ENCODE measurements around the gene ANKRD11.
"Not testable (repeated sequence)": the region's sequence is repeated elsewhere in the genome, so short reads cannot be mapped to it uniquely, and the experiment has no call there.

Gene ANKRD11

DNA sequence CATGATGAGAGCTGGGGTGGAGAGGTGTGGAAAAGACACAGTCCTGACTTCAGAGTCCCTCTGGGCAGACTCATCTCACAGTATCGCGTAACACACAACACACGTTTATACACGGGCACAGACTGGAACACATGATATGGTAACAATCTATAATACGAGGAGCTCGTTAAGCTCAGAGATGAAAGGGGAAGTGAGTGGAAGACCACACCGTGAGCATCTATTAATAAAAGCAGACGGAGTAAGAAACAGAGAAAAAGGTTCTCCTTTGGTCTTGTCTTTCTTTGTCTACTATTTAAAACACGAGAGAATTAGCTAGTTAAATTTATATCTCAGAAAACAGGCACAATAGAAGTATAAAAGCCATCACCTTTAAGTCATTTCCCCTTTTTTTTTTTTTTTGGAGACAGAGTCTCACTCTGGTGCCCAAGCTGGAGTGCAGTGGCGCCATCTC is 13.5 kb downstream of the ANKRD11 start:
- DNase-seq, result no peak

DNA sequence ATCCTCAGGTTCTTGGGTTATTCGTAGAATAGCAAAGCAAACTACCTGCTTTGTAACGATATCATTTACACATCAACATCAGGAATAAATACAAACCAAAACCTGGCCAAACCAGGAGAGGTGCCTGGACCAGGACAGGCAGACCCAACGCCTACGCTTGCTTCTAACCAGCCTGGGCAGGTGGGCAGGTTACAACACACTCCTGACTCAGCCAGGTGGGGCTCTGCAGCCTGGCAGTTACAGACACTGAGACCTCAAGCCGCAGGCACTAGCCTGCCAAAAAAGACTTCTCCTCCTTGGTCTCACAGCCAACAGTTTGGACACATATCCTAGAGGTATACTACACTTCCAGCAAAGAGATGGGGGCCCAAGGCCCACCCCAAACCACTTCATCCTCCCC is 14.0 kb downstream of the ANKRD11 start:
- DNase-seq, result no peak

DNA sequence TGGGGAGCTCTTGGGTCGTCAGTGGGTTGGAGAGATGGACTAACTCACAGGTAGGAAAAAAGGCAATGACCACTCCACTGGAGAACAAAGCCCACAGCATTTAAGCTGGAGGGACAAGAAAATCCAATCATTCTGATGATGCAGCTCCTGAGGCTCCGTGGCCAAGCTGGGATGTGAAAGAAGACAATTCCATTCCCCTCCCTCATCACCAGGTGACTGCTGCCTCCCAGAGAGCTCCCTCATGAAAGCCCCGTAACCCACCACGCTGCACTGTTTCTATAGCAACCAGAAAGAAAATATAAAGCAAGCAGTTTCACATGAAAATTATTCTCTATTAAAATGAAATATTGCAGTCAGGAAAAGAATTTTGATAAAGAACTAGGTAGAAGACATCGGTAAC is 15.2 kb downstream of the ANKRD11 start:
- DNase-seq, result no peak

DNA sequence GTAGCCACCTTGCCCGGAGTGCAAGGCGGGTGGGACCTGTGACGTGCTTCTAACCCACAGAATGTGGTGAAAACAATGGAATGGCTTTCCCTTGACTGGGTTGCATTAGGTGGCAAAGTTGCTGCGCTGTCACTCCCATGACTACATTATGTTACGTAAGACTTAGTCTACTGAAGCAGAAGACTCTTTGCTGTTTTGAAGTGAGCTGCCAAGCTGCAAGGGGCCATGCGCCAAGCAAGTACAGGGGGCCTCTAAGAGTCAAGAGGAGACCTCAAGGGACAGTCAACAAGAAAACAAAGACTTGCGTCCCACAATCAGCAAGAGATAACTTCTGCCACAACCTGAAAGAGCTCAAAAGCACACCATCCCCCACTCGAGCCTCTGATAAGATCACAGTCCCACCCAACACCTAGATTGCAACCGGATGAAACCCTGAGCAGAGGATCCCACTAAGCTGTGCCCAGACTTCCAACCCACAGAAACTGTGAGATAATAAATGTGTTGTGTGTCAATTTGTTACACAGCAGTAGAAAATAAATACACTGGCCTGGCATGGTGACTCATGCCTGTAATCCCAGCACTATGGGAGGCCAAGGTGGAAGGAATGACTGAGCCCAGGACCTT is 16.5 kb downstream of the ANKRD11 start:
- DNase-seq, result no peak

DNA sequence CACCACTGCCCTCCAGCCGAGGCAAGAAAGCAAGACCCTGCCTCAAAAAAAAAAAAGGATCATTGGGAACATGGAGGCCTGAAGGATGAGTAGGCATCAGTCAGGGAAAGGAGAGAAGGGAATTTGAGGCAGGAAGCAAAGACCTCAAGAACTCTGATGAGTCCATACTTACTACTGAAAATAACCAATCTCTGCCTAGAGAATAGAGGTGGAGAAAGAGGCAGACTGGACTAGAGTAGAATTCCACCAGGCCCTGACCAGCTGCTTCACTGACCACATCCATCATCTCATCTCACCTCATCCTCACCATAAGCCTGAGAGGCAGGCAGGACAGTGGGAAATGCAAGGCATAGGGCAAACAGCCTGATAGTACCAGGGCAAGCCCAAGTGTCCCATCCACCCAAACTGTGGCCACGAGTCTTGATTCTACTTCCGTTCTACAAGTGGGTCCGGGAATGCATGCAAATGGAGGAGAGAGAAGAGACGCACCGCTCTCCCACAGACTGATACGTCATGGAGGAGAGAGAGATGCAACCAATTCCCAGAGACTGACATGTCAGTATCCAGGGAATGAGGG is 17.1 kb downstream of the ANKRD11 start:
- no peak for DNase-seq

DNA sequence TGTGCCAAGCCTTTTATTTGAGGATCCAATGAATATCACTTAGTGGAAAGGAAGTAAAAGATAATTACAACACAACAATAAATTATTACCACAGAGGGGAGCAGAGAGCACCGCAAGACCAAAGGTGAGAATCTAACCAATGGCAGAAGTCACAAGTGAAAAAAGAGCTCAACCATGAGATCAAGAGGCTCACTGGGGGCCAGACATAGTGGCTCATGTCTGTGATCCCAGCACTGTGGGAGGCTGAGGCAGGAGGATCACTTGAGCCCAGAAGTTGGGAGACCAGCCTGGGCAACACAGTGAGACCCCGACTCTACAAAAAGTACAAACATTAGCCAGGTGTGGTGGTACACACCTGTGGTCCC is 17.7 kb downstream of the ANKRD11 start:
- DNase-seq, result no peak

DNA sequence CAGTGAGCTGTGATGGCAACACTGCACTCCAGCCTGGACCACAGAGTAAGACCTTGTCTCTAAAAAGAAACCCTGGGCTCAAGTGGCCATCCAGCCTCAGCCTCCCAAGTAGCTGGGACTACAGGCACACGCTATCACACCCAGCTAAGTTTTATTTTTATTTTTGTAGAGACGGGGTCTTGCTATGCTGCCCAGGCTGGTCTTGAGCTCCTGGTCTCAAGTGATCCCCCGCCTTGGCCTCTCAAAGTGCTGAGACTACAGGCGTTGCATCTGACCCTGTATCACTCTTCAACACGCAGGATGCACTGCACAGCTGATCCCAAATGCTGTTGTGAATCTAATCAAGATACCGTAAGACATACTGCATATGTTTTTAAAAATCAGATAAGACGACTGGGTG is 23.0 kb downstream of the ANKRD11 start:
- DNase-seq, result no peak

DNA sequence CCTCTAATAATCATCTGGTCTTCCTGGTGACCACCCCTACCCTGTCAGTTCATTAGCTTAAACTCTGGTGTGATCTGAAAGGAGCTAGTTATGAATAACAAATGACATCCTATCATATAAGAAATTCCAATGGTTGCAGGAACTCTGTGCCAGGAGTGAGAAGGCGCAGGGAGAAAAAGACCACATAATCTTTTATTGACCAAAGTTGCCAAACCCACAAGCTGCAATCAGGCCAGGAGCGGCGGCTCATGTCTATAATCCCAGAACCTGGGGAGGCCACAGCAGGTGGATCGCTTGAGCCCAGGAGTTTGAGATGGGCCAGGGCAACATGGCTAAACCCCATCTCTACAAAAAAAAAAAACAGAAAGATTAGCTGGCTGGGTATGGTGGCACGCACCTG is 23.4 kb downstream of the ANKRD11 start:
- DNase-seq, result no peak

DNA sequence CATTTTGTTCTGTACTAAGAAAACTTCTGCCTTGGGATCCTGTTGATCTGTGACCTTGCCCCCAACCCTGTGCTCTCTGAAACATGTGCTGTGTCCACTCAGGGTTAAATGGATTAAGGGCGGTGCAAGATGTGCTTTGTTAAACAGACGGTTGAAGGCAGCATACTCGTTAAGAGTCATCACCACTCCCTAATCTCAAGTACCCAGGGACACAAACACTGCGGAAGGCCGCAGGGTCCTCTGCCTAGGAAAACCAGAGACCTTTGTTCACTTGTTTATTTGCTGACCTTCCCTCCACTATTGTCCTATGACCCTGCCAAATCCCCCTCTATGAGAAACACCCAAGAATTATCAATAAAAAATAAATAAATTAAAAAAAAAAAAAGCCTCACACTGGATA is 27.0 kb downstream of the ANKRD11 start:
- DNase-seq, result not testable (repeated sequence)

DNA sequence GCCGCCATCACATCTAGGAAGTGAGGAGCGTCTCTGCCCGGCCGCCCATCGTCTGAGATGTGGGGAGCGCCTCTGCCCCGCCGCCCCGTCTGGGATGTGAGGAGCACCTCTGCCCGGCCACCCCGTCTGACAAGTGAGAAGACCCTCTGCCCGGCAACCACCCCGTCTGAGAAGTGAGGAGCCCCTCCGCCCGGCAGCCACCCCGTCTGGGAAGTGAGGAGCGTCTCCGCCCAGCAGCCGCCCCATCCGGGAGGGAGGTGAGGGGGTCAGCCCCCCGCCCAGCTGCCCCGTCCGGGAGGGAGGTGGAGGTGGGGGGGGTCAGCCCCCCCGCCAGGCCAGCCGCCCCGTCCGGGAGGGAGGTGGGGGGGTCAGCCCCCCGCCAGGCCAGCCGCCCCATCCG is 27.7 kb downstream of the ANKRD11 start:
- DNase-seq, result not testable (repeated sequence)

DNA sequence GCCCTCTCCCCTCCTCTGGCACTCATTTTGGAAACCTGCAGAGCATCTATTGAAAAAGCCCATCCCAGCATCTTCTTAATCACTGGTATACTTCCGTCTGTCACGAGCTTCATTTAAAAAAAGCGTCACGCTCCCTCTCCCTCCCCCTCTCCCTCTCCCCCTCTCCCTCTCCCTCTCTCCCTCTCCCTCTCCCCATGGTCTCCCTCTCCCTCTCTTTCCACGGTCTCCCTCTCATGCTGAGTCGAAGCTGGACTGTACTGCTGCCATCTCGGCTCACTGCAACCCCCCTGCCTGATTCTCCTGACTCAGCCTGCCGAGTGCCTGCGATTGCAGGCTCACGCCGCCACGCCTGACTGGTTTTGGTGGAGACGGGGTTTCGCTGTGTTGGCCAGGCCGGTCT is 28.5 kb downstream of the ANKRD11 start:
- not testable (repeated sequence) for DNase-seq

DNA sequence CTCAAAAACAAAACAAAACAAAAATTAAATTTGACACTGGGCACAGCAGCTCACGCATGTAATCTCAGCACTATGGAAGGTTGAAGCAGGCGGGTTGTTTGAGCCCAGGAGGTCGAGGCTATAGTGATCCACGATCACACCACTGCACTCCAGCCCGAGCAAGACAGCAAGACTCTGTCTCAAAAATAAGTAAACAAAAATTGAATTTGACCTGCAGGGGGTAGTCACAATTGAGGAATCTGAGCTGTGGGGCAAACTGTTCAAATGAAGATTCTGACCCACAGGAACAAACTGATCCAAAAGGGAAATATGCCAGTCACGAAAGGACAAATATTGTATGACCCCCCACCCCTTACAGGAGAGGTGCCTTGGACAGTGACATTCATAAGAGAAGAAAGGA is 29.8 kb downstream of the ANKRD11 start:
- DNase-seq, result no peak

DNA sequence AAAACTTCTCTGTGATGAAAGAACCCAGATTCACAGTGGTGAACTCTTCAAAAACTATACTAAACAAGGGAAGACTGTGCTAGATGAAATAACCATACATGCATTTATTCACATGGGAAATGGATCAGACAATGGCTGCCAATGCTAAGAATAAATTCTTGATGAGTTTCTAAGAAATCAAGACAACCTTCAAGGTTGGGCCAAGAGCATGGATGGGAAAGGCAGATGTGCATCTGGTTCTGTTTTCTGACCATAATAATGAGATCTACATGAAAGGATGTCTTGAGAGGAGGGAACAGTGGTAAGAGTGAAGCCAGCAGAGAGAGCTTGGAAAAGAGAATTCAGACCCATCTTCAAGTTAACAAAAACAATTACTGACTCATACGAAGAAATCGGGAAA is 31.4 kb downstream of the ANKRD11 start:
- no peak for DNase-seq

DNA sequence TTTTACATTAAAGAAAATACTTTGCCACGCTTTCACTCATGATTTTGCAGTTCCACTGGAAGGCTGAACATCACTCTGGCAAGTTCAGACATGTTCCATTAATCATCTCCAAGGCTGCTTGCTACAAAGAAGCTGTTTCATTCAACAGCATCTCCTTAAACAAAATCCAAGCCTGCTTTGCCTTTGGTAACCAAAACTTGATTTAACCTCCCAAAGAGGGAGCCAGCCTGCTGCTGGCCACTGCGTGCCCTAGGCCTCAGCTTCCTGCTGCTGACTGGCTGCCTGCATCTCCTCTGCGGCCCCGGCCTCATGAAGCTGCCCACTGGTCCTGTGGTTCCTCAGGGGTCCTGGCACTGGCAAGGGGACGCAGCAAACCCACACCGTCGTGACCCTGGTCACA is 31.8 kb downstream of the ANKRD11 start:
- no peak for DNase-seq

DNA sequence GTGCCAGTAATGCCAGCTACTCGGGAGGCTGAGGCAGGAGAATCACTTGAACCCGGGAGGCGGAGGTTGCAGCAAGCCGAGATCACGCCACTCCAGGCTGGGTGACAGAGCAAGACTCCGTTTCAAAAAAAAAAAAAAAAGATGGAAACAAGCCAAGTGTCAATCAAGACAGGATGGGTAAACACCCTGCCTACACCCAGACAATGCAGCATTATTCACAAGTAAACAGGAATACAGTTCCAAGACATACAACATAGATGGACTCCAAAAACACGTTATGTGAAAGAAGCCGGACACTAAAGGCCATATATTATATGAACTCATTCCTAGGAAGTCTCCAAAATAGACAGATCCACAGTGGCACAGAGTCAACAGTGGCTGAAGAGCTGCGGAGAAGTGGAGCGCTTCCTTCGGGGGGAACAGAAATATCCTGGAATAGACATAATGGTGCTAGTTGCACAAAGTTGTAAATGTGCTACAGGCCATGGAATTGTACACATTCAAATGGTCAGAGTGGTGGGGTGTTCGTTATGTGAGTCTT is 33.9 kb downstream of the ANKRD11 start:
- no peak for DNase-seq

DNA sequence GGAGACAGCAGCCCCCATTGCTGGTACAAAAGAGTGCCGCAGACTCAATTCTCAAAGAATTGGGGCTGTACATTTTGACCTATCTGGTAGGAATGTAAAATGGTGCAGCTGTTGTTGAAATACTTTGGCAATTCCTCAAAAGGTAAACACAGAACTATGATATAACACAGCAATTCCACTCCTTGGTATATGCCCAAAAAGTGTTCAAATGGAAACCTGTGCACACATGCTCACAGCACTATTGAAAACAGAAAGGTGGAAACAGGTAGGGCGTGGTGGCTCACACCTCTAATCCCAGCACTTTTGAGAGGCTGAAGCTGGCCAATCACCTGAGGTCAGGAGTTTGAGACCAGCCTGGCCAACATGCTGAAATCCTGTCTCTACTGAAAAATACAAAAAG is 34.7 kb downstream of the ANKRD11 start:
- no peak for DNase-seq

DNA sequence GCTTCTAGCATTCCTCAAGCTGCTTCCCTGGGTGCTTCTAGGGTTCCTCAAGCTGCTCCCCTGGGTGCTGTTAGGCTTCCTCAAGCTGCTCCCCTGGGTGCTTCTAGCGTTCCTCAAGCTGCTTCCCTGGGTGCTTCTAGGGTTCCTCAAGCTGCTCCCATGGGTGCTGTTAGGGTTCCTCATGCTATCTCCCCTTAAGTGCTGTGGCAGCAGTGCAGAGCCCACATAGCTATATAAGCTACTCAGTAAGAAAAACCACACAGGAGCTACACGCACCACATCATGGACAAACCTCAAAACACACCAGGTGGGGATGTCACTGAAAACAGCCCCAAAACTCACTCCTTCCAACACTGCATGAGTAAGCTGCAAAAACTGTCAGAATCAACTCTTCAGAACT is 35.2 kb downstream of the ANKRD11 start:
- DNase-seq, result no peak

DNA sequence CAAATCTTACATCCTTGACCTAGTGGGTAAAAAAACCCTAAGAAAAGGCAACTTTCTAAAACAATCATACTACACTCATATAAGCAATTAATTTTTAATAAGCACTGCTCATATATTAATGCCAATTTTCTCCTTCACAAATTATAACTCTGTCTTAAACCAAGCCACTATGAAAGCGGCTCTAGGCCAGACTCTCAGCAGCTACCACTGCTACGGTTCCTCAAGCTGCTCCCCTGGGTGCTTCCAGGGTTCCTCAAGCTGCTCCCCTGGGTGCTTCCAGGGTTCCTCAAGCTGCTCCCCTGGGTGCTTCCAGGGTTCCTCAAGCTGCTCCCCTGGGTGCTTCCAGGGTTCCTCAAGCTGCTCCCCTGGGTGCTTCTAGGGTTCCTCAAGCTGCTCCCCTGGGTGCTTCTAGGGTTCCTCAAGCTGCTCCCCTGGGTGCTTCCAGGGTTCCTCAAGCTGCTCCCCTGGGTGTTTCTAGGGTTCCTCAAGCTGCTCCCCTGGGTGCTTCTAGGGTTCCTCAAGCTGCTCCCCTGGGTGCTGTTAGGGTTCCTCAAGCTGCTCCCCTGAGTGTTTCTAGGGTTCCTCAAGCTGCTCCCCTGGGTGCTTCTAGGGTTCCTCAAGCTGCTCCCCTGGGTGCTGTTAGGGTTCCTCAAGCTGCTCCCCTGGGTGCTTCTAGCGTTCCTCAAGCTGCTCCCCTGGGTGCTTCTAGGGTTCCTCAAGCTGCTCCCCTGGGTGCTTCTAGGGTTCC is 35.8 kb downstream of the ANKRD11 start:
- DNase-seq, result not testable (repeated sequence)

DNA sequence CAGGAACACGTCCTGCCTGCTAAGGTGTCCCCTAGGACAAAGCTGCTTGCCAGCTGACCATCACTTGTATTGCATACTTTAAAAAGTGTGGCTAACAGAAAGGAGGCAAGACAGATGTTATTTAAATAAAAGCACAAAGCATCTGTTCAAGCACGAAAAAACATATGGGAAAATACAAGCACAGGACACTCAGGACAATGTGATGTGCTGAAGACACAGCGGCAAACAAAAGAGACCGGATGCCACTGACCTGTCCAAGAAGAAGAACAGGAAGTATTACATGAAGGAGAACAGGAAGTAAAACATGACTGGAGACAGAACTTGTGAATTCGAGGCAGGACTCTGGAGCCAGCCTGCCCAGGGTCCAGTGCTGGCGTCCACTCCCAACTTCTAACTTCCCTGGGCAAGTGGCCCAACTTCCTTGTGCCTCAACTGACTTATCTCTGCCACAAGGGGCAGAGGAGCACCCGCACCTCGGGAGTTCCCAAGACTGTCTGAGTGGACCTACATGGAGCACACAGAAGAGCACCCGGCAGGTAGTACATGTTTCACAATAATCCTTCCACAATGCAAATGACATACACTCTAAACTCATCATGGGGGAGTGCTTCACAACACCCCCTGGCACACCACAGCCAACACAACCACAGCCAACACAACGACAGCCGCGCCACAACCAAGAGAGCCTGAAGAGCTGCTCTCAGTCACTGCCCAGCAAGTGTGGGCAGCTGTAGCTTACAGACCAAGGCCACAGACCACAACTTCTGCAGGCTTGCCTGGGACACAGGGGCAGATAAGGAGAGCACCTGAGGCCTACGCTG is 36.6 kb downstream of the ANKRD11 start:
- DNase-seq, result no peak

DNA sequence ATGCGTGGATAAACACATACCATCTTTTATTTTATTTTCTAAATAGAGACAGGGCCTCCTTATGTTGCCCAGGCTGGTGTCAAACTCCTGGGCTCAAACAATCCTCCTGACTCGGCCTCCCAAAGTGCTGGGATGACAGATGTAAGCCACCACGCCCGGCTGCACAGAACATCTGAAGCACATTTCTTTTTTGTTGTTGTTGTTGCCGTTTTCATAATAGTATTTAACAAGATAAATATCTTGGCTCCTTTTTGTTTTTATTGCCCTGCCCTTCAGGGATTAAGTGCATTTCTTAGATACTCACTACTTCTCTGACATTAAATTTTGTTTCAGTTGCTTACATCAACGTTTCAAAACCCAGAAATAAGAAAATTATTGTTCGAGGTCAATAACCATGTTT is 37.4 kb downstream of the ANKRD11 start:
- DNase-seq, result no peak

DNA sequence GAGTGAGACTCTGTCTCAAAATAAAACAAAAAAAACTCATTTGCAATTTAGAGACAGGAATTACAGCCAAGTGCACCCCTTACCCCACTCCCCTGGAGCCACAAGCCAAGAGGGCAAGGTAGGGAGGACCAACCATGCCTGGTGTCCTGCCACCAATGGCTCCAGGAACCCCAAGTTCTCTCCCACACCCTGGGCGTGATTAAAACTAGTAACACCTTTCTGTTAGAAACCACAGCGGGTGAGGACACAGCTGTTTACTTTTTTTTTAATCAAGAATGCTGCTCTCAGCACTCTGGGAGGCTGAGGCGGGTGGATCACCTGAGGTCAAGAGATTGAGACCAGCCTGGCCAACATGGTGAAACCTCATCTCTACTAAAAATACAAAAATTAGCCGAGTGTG is 38.1 kb downstream of the ANKRD11 start:
- DNase-seq, result no peak

DNA sequence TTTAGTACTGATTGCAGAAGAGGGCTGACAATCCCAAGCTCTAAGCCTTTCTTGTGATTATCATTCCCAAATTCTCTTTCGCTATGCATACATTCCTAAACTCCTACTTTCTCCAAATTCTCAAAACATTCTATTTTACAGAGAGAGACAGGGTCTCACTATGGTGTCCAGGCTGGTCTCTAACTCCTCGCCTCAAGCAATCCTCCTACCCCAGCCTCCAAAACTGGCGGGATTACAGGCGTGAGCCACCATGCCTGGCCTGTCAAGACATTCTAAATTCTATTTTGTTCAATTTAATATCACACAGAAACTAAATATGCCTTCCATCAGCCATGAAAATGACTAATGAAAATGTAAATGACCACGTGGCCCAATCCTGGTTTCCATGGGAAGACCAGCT is 39.8 kb downstream of the ANKRD11 start:
- DNase-seq, result no peak

DNA sequence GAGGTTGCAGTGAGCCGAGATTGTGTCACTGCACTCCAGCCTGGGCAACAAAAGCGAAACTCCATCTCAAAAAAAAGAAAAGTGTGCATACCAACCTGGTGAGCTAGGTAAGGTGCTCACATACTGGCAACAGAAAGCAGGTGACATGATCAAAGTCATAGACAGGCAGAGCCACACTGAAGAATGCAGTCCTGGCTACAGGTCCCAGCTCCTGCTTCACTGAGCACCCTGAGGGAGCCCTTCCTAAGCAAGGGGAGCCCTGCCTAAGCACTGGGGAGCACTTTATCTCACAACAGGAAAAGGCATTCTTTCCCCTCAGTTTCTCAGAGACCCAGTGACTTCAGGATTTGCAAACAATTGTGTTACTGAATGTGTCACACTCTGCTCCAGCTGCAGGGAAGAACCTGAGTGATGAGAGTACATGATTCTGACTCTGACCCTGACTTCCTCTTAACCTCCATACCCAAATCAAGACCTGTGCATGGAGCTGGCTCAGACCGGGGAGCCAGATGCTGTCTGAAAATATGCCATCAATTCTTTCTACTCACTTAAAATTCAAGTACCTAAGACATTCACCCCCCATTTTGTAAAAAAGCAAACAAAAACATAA is 40.5 kb downstream of the ANKRD11 start:
- no peak for DNase-seq

Measured in activated CD4-positive, alpha-beta T cell treated with anti-CD3 and anti-CD28 coated beads, Interleukin-2, Interleukin-6, amounts not matched to agents 100 ng/mL and 50 ng/mL, durations not matched to agents 16 hours and 8 hours (primary cell).